ENCODE data around the gene EED.
A peak's percentile ranks its signal among the peaks of the same experiment; 100 is the strongest.

The EED gene

GRCh38 chr11:86255896-86256295 lies 11.3 kb downstream of the EED start:
- peak; percentile 94 for FAIRE-seq
- no peak for DNase-seq (ENCODE audit: insufficient read length)
- TF ChIP-seq POLR2AphosphoS5 (IDR thresholded peaks at IDR 0.05; ENCODE audit: low read depth, low read length), result no peak

GRCh38 chr11:86256608-86257007 lies 12.1 kb downstream of the EED start:
- TF ChIP-seq TAF1 (IDR thresholded peaks at IDR 0.05; ENCODE audit: borderline replicate concordance, low read depth, low read length), result no peak
- no peak for TF ChIP-seq POLR2AphosphoS5 (IDR thresholded peaks at IDR 0.05; ENCODE audit: low read depth, low read length)
- TF ChIP-seq POLR2A (IDR thresholded peaks at IDR 0.05; ENCODE audit: low read depth, low read length), result no peak
- no peak for FAIRE-seq

GRCh38 chr11:86257446-86257845 lies 12.9 kb downstream of the EED start:
- DNase-seq (ENCODE audit: insufficient read length), result no peak
- TF ChIP-seq POLR2A (IDR thresholded peaks at IDR 0.05; ENCODE audit: low read depth, low read length), result no peak
- TF ChIP-seq POLR2AphosphoS5 (IDR thresholded peaks at IDR 0.05; ENCODE audit: low read depth, low read length), result no peak
- TF ChIP-seq TAF1 (IDR thresholded peaks at IDR 0.05; ENCODE audit: borderline replicate concordance, low read depth, low read length), result no peak

More at GRCh38 chr11:86256608-86257007, 12.1 kb downstream of the EED start:
- DNase-seq (ENCODE audit: insufficient read length), result no peak

GRCh38 chr11:86259730-86260129 lies 15.2 kb downstream of the EED start:
- DNase-seq (ENCODE audit: insufficient read length) (no peak), FAIRE-seq (no peak)
- TF ChIP-seq TAF1 (IDR thresholded peaks at IDR 0.05; ENCODE audit: borderline replicate concordance, low read depth, low read length) (no peak), POLR2A (IDR thresholded peaks at IDR 0.05; ENCODE audit: low read depth, low read length) (no peak), POLR2AphosphoS5 (IDR thresholded peaks at IDR 0.05; ENCODE audit: low read depth, low read length) (no peak)

More at GRCh38 chr11:86257446-86257845, 12.9 kb downstream of the EED start:
- FAIRE-seq, result peak; percentile 30

- TF ChIP-seq POLR2AphosphoS5 (IDR thresholded peaks at IDR 0.05; ENCODE audit: low read depth, low read length), result no peak
- no peak for TF ChIP-seq POLR2A (IDR thresholded peaks at IDR 0.05; ENCODE audit: low read depth, low read length)
- no peak for TF ChIP-seq TAF1 (IDR thresholded peaks at IDR 0.05; ENCODE audit: borderline replicate concordance, low read depth, low read length)
- DNase-seq (ENCODE audit: insufficient read length), result no peak
- FAIRE-seq, result no peak
Observed at GRCh38 chr11:86261328-86261727, 16.8 kb downstream of the EED start.

- DNase-seq (ENCODE audit: insufficient read length) (no peak), FAIRE-seq (no peak)
- TF ChIP-seq TAF1 (IDR thresholded peaks at IDR 0.05; ENCODE audit: borderline replicate concordance, low read depth, low read length), result no peak
- no peak for TF ChIP-seq POLR2AphosphoS5 (IDR thresholded peaks at IDR 0.05; ENCODE audit: low read depth, low read length)
- TF ChIP-seq POLR2A (IDR thresholded peaks at IDR 0.05; ENCODE audit: low read depth, low read length), result no peak
Observed at GRCh38 chr11:86262387-86262786, 17.8 kb downstream of the EED start.

- TF ChIP-seq POLR2A (IDR thresholded peaks at IDR 0.05; ENCODE audit: low read depth, low read length) (no peak), POLR2AphosphoS5 (IDR thresholded peaks at IDR 0.05; ENCODE audit: low read depth, low read length) (no peak), TAF1 (IDR thresholded peaks at IDR 0.05; ENCODE audit: borderline replicate concordance, low read depth, low read length) (no peak)
- FAIRE-seq, result no peak
- no peak for DNase-seq (ENCODE audit: insufficient read length)
Observed at GRCh38 chr11:86264649-86265048, 20.1 kb downstream of the EED start.

- no peak for TF ChIP-seq POLR2A (IDR thresholded peaks at IDR 0.05; ENCODE audit: low read depth, low read length)
- no peak for TF ChIP-seq POLR2AphosphoS5 (IDR thresholded peaks at IDR 0.05; ENCODE audit: low read depth, low read length)
- TF ChIP-seq TAF1 (IDR thresholded peaks at IDR 0.05; ENCODE audit: borderline replicate concordance, low read depth, low read length), result no peak
- FAIRE-seq, result no peak
- no peak for DNase-seq (ENCODE audit: insufficient read length)
Observed at GRCh38 chr11:86265194-86265593, 20.6 kb downstream of the EED start.

- TF ChIP-seq POLR2AphosphoS5 (IDR thresholded peaks at IDR 0.05; ENCODE audit: low read depth, low read length), result no peak
- TF ChIP-seq TAF1 (IDR thresholded peaks at IDR 0.05; ENCODE audit: borderline replicate concordance, low read depth, low read length), result no peak
- TF ChIP-seq POLR2A (IDR thresholded peaks at IDR 0.05; ENCODE audit: low read depth, low read length), result no peak
- no peak for DNase-seq (ENCODE audit: insufficient read length)
- FAIRE-seq, result no peak
Observed at GRCh38 chr11:86269645-86270044, 25.1 kb downstream of the EED start.

GRCh38 chr11:86274503-86274902 lies 29.9 kb downstream of the EED start:
- DNase-seq (ENCODE audit: insufficient read length) (no peak), FAIRE-seq (peak; percentile 51)
- TF ChIP-seq POLR2A (IDR thresholded peaks at IDR 0.05; ENCODE audit: low read depth, low read length), result no peak
- no peak for TF ChIP-seq TAF1 (IDR thresholded peaks at IDR 0.05; ENCODE audit: borderline replicate concordance, low read depth, low read length)
- TF ChIP-seq POLR2AphosphoS5 (IDR thresholded peaks at IDR 0.05; ENCODE audit: low read depth, low read length), result no peak

- no peak for TF ChIP-seq TAF1 (IDR thresholded peaks at IDR 0.05; ENCODE audit: borderline replicate concordance, low read depth, low read length)
- no peak for TF ChIP-seq POLR2AphosphoS5 (IDR thresholded peaks at IDR 0.05; ENCODE audit: low read depth, low read length)
- no peak for TF ChIP-seq POLR2A (IDR thresholded peaks at IDR 0.05; ENCODE audit: low read depth, low read length)
- DNase-seq (ENCODE audit: insufficient read length) (no peak), FAIRE-seq (no peak)
Observed at GRCh38 chr11:86274999-86275398, 30.4 kb downstream of the EED start.

GRCh38 chr11:86275493-86276370 lies 31.2 kb downstream of the EED start:
- DNase-seq (ENCODE audit: insufficient read length), result no peak
- TF ChIP-seq POLR2A (IDR thresholded peaks at IDR 0.05; ENCODE audit: low read depth, low read length), result no peak
- TF ChIP-seq TAF1 (IDR thresholded peaks at IDR 0.05; ENCODE audit: borderline replicate concordance, low read depth, low read length), result no peak
- TF ChIP-seq POLR2AphosphoS5 (IDR thresholded peaks at IDR 0.05; ENCODE audit: low read depth, low read length), result no peak
- peak; percentile 30 for FAIRE-seq
